CD4-positive, alpha-beta T cell treated with Interleukin-17A for 1 hour (primary cell): ENCODE measurements around the gene OLFM1.
"Not testable (repeated sequence)": the region's sequence is repeated elsewhere in the genome, so short reads cannot be mapped to it uniquely, and the experiment has no call there.

Source experiments
- DNase-seq: peaks from one replicate; pipeline ENCODE4 v3.0.0-alpha.2; 2020

The OLFM1 gene

GRCh38 chr9:135135929-135136315 lies 48.5 kb downstream of the OLFM1 start:
- no peak for DNase-seq

- no peak for DNase-seq
These were observed 49.0 kb downstream of the OLFM1 start for GRCh38 chr9:135136481-135136880.

GRCh38 chr9:135136991-135137832 lies 49.7 kb downstream of the OLFM1 start:
- DNase-seq = no peak

GRCh38 chr9:135138078-135138855 lies 50.8 kb downstream of the OLFM1 start:
- DNase-seq = no peak

GRCh38 chr9:135139366-135139959 lies 52.0 kb downstream of the OLFM1 start:
- DNase-seq = no peak

- DNase-seq = no peak
These were observed 53.8 kb downstream of the OLFM1 start for GRCh38 chr9:135141183-135141774.

- DNase-seq = no peak
These were observed 57.2 kb downstream of the OLFM1 start for GRCh38 chr9:135144581-135145170.

- DNase-seq = no peak
These were observed 57.8 kb downstream of the OLFM1 start for GRCh38 chr9:135145312-135145711.

- no peak for DNase-seq
These were observed 58.8 kb downstream of the OLFM1 start for GRCh38 chr9:135146241-135146640.

GRCh38 chr9:135146766-135147473 lies 59.5 kb downstream of the OLFM1 start:
- no peak for DNase-seq

- DNase-seq = no peak
These were observed 60.0 kb downstream of the OLFM1 start for GRCh38 chr9:135147474-135147805.

GRCh38 chr9:135147938-135148337 lies 60.5 kb downstream of the OLFM1 start:
- no peak for DNase-seq

GRCh38 chr9:135148386-135148785 lies 60.9 kb downstream of the OLFM1 start:
- no peak for DNase-seq

GRCh38 chr9:135149901-135150300 lies 62.4 kb downstream of the OLFM1 start:
- DNase-seq = not testable (repeated sequence)

- DNase-seq = no peak
These were observed 63.5 kb downstream of the OLFM1 start for GRCh38 chr9:135150981-135151380.

GRCh38 chr9:135151757-135152613 lies 64.5 kb downstream of the OLFM1 start:
- no peak for DNase-seq

- no peak for DNase-seq
These were observed 65.3 kb downstream of the OLFM1 start for GRCh38 chr9:135152614-135153334.

GRCh38 chr9:135154050-135154615 lies 66.7 kb downstream of the OLFM1 start:
- no peak for DNase-seq

- no peak for DNase-seq
These were observed 67.9 kb downstream of the OLFM1 start for GRCh38 chr9:135155396-135155795.
